SH-SY5Y (cell line): ENCODE measurements around the gene TGM4.

Experiments used
- GATA2 ChIP-seq: IDR thresholded peaks from 2 replicates; pipeline ENCODE4 v1.6.1; 2011; ENCODE audit warnings: mild to moderate bottlenecking, low read depth, low read length
- GATA3 ChIP-seq: IDR thresholded peaks from 2 replicates; pipeline ENCODE4 v1.6.1; 2011; ENCODE audit warnings: low read depth, mild to moderate bottlenecking, low read length, moderate library complexity

DNA sequence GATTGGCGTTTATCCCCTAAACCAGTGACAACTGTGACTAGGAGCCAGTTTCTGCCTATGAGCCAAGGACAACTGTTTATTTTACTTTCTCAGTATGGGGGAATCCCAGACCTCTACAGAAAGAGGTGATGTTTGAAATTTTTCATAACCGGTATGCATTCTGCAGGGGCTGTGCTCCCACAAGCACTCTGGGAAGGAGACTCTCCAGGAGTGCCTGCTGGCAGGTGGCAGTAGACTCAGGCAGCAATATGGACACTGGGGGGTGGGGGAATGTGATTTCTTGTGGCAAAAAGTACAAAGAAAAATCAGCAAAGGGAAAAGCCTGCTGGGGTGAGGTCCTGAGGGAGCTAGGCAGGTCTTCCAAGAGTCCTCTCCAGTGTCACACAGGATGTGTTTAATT lies 5.9 kb downstream of the TGM4 start:
- TF ChIP-seq GATA3 (no peak), GATA2 (no peak)
